Retinal pigment epithelial cell (primary cell): ENCODE measurements around the gene NME4.
A peak's percentile ranks its signal among the peaks of the same experiment; 100 is the strongest.

Source experiments
- DNase-seq: peaks from one replicate; pipeline ENCODE4 v3.0.0-alpha.2; 2010; ENCODE audit warnings: low read depth
- H3K4me3 ChIP-seq: 2 replicates; pipeline ENCODE4 v1.5.1; 2011; ENCODE audit warnings: mild to moderate bottlenecking, low read length, control low read depth, moderate library complexity
- CTCF ChIP-seq: conservative IDR thresholded peaks from 2 replicates; pipeline ENCODE4 v1.5.1; 2011; ENCODE audit warnings: low read depth, low read length, control low read depth, inconsistent platforms

The NME4 gene

GRCh38 chr16:370443-370842, 26.6 kb upstream of the NME4 start, which contains the start of gene MRPL28:
TSS of gene MRPL28 (minus strand) at chr16:370538. CDS start at chr16:370218, 320 bp downstream.
- TF ChIP-seq CTCF: no peak
- H3K4me3 ChIP-seq: peak within 1 kb of the TSS; percentile 39
- DNase-seq: peak; percentile 72

- no peak for TF ChIP-seq CTCF
- peak overlapping the region; percentile 39 for H3K4me3 ChIP-seq
- no peak for DNase-seq
Measured at GRCh38 chr16:370979-371514, 26.0 kb upstream of the NME4 start.

- DNase-seq: no peak
- no peak for TF ChIP-seq CTCF
- H3K4me3 ChIP-seq: no peak overlapping the region
Measured at GRCh38 chr16:371515-372301, 25.3 kb upstream of the NME4 start.

GRCh38 chr16:372302-372983, 24.6 kb upstream of the NME4 start:
- TF ChIP-seq CTCF: no peak
- no peak for DNase-seq
- H3K4me3 ChIP-seq: no peak overlapping the region

GRCh38 chr16:373020-373598, 23.9 kb upstream of the NME4 start:
- DNase-seq: no peak
- H3K4me3 ChIP-seq: no peak overlapping the region
- no peak for TF ChIP-seq CTCF

- no peak for TF ChIP-seq CTCF
- no peak overlapping the region for H3K4me3 ChIP-seq
Measured at GRCh38 chr16:373848-374615, 23.0 kb upstream of the NME4 start.

More at GRCh38 chr16:373848-374615, 23.0 kb upstream of the NME4 start:
- DNase-seq: no peak
